Neural progenitor cell (in vitro differentiated cells): Measurements from ENCODE around the gene SSH3. TPM values are rescaled to one million over a fixed set of nuclear protein-coding genes. Genes with fewer than 3 reads are reported as not detected.

Experiments used
- DNase-seq: peaks from one replicate; pipeline ENCODE4 v3.0.0-alpha.2; 2016; ENCODE audit warnings: low spot score
- H2AFZ ChIP-seq: fragments of 200-600 bp; sonication (generic); replicated peaks from 2 replicates; pipeline ENCODE4 v1.6.1; 2016; ENCODE audit warnings: antibody characterized with exemption
- H3F3A ChIP-seq: fragments of 200-600 bp; sonication (generic); 2 replicates; pipeline ENCODE4 v1.6.1; 2016; ENCODE audit warnings: antibody characterized with exemption, low read depth
- H3K27ac ChIP-seq: fragments of 200-600 bp; sonication (generic); 2 replicates; pipeline ENCODE4 v1.5.1; 2016; ENCODE audit warnings: mild to moderate bottlenecking
- H3K27me3 ChIP-seq: fragments of 200-600 bp; sonication (generic); 2 replicates; pipeline ENCODE4 v1.6.1; 2016; ENCODE audit warnings: mild to moderate bottlenecking, moderate library complexity
- H3K36me3 ChIP-seq: fragments of 200-600 bp; sonication (generic); 2 replicates; pipeline ENCODE4 v1.5.1; 2016
- H3K4me1 ChIP-seq: fragments of 200-600 bp; sonication (generic); 2 replicates; pipeline ENCODE4 v1.6.1; 2016; ENCODE audit warnings: mixed run types
- H3K4me2 ChIP-seq: fragments of 200-600 bp; sonication (generic); 2 replicates; pipeline ENCODE4 v1.6.1; 2016
- H3K4me3 ChIP-seq: fragments of 200-600 bp; sonication (generic); 2 replicates; pipeline ENCODE4 v1.5.1; 2016
- H3K79me2 ChIP-seq: fragments of 200-600 bp; sonication (generic); 2 replicates; pipeline ENCODE4 v1.6.1; 2016; ENCODE audit warnings: low read depth
- H3K9ac ChIP-seq: fragments of 200-600 bp; sonication (generic); 2 replicates; pipeline ENCODE4 v1.6.1; 2016
- H3K9me3 ChIP-seq: fragments of 200-600 bp; sonication (generic); 2 replicates; pipeline ENCODE4 v1.5.1; 2016; ENCODE audit warnings: low read depth
- H4K20me1 ChIP-seq: fragments of 200-600 bp; sonication (generic); 2 replicates; pipeline ENCODE4 v1.6.1; 2016; ENCODE audit warnings: low read depth
- H3K27ac Mint-ChIP-seq: 3 replicates; pipeline ENCODE4 v1.8.0; 2021; ENCODE audit warnings: mixed read lengths
- H3K27me3 Mint-ChIP-seq: 2 replicates; pipeline ENCODE4 v1.8.0; 2022; ENCODE audit warnings: low read depth, mild to moderate bottlenecking, inconsistent platforms, moderate library complexity, mixed read lengths; ENCODE audit not compliant: insufficient read depth
- H3K36me3 Mint-ChIP-seq: 3 replicates; pipeline ENCODE4 v1.8.0; 2021; ENCODE audit warnings: mixed read lengths
- H3K4me1 Mint-ChIP-seq: 3 replicates; pipeline ENCODE4 v1.8.0; 2021; ENCODE audit warnings: mixed read lengths
- H3K4me3 Mint-ChIP-seq: 3 replicates; pipeline ENCODE4 v1.8.0; 2021; ENCODE audit warnings: mild to moderate bottlenecking, moderate library complexity, mixed read lengths
- H3K9me3 Mint-ChIP-seq: 3 replicates; pipeline ENCODE4 v1.8.0; 2020; ENCODE audit warnings: mixed read lengths
- CTCF ChIP-seq: fragments of 200-600 bp; sonication (generic); IDR thresholded peaks from 2 replicates; pipeline ENCODE4 v1.5.1; 2017; ENCODE audit warnings: antibody characterized with exemption, mild to moderate bottlenecking
- EZH2 ChIP-seq: fragments of 200-600 bp; sonication (generic); IDR thresholded peaks from 2 replicates; pipeline ENCODE4 v1.6.1; 2017; ENCODE audit warnings: antibody characterized with exemption, mild to moderate bottlenecking, moderate library complexity
- EZH2phosphoT487 ChIP-seq: fragments of 200-600 bp; sonication (generic); IDR thresholded peaks from 2 replicates; pipeline ENCODE4 v1.6.1; 2017; ENCODE audit warnings: antibody characterized with exemption
- total RNA-seq: library from RNA; depleted of rRNA; stranded (reverse); fragments of >200 nt; gene quantifications from 2 replicates; pipeline ENCODE4 v1.2.3, GENCODE V29; 2015; ENCODE audit warnings: low replicate concordance

The SSH3 gene
- total RNA-seq, 1 donor from 2014 or later, result 1.4 TPM

- peaks cover 9% of the 10 kb centered on the region for H3K27me3 Mint-ChIP-seq
- H2AFZ ChIP-seq, result no peak overlapping the region
- H3K4me3 Mint-ChIP-seq, result peak overlapping the region; percentile 95
- H3F3A ChIP-seq, result peaks cover 21% of the 10 kb centered on the region
- H3K27ac ChIP-seq, result no peak overlapping the region
- peaks cover 16% of the 10 kb centered on the region for H3K9me3 Mint-ChIP-seq
- H3K4me1 ChIP-seq, result peaks cover 11% of the 10 kb centered on the region
- H4K20me1 ChIP-seq, result no peaks in the 10 kb centered on the region
- no peak for DNase-seq
- H3K79me2 ChIP-seq, result peaks cover 15% of the 10 kb centered on the region
- no peaks in the 10 kb centered on the region for H3K27me3 ChIP-seq
- no peak overlapping the region for H3K4me2 ChIP-seq
- H3K9ac ChIP-seq, result no peak overlapping the region
- no peak overlapping the region for H3K27ac Mint-ChIP-seq
- no peaks in the 10 kb centered on the region for H3K36me3 ChIP-seq
- H3K36me3 Mint-ChIP-seq, result peaks cover 35% of the 10 kb centered on the region
- TF ChIP-seq EZH2phosphoT487 (no peak), EZH2 (no peak), CTCF (no peak)
- H3K4me3 ChIP-seq, result no peak overlapping the region
- H3K9me3 ChIP-seq, result no peaks in the 10 kb centered on the region
- peaks cover 17% of the 10 kb centered on the region for H3K4me1 Mint-ChIP-seq
Observed at GRCh38 chr11:67291481-67292381, 11.6 kb upstream of the SSH3 start.

- Histone ChIP-seq H2AFZ (no peak overlapping the region), H3K9me3 (no peaks in the 10 kb centered on the region), H3K27ac (no peak overlapping the region), H3F3A (peaks cover 13% of the 10 kb centered on the region), H3K4me2 (no peak overlapping the region), H4K20me1 (no peaks in the 10 kb centered on the region), H3K9ac (no peak overlapping the region), H3K27me3 (no peaks in the 10 kb centered on the region), H3K4me3 (no peak overlapping the region), H3K4me1 (peaks cover 10% of the 10 kb centered on the region), H3K36me3 (no peaks in the 10 kb centered on the region), H3K79me2 (peaks cover 15% of the 10 kb centered on the region)
- no peak overlapping the region for H3K4me3 Mint-ChIP-seq
- TF ChIP-seq EZH2 (no peak), CTCF (no peak), EZH2phosphoT487 (no peak)
- DNase-seq, result no peak
- peaks cover 39% of the 10 kb centered on the region for H3K36me3 Mint-ChIP-seq
- no peak overlapping the region for H3K27ac Mint-ChIP-seq
- H3K9me3 Mint-ChIP-seq, result peaks cover 19% of the 10 kb centered on the region
- H3K4me1 Mint-ChIP-seq, result peaks cover 10% of the 10 kb centered on the region
- H3K27me3 Mint-ChIP-seq, result peaks cover 6% of the 10 kb centered on the region
Observed at GRCh38 chr11:67292671-67293070, 10.7 kb upstream of the SSH3 start.

- Histone ChIP-seq H3K9me3 (no peaks in the 10 kb centered on the region), H2AFZ (no peak overlapping the region), H3K79me2 (peaks cover 15% of the 10 kb centered on the region), H3F3A (peaks cover 9% of the 10 kb centered on the region), H3K4me1 (peaks cover 6% of the 10 kb centered on the region), H3K27me3 (no peaks in the 10 kb centered on the region), H3K36me3 (no peaks in the 10 kb centered on the region), H3K4me2 (no peak overlapping the region), H3K27ac (no peak overlapping the region), H4K20me1 (no peaks in the 10 kb centered on the region), H3K4me3 (no peak overlapping the region), H3K9ac (no peak overlapping the region)
- H3K4me3 Mint-ChIP-seq, result no peak overlapping the region
- TF ChIP-seq CTCF, result no peak
- H3K9me3 Mint-ChIP-seq, result peaks cover 19% of the 10 kb centered on the region
- H3K4me1 Mint-ChIP-seq, result peaks cover 6% of the 10 kb centered on the region
- no peak overlapping the region for H3K27ac Mint-ChIP-seq
- no peak for DNase-seq
- peaks cover 41% of the 10 kb centered on the region for H3K36me3 Mint-ChIP-seq
- H3K27me3 Mint-ChIP-seq, result peaks cover 4% of the 10 kb centered on the region
Observed at GRCh38 chr11:67293090-67293489, 10.2 kb upstream of the SSH3 start.
